ENCODE measurements around the gene TBC1D16. TPM values are rescaled to one million over a fixed set of nuclear protein-coding genes. Genes with fewer than 3 reads are reported as not detected.

The TBC1D16 gene
- total and polyA plus RNA-seq, 11 donors, result 5.3 to 22.1 (median 17.4) TPM

GRCh38 chr17:79944251-79944812 lies 91.3 kb downstream of the TBC1D16 start:
- no peaks in the 10 kb centered on the region for H3K9me3 ChIP-seq
- DNase-seq (peak in 1 of 5 donors; percentile 18), ATAC-seq (no peak)
- H3K27me3 ChIP-seq, result no peaks in the 10 kb centered on the region
- no peak for TF ChIP-seq POLR2A (IDR thresholded peaks at IDR 0.05)
- no peak for TF ChIP-seq CTCF (IDR thresholded peaks at IDR 0.05)
- H3K4me3 ChIP-seq, result no peak overlapping the region
- no peak overlapping the region for H3K27ac ChIP-seq
- H3K36me3 ChIP-seq, result peaks cover 0 to 63% (median 20%) of the 10 kb centered on the region in 9 donors
- WGBS, 4 donors, result 94 to 96% (median 95%) methylated on average over 23 of the region's 23 CpGs
- intact Hi-C loops (cut with DNase I), result no loop called here
- peaks cover 0 to 9% (median 0%) of the 10 kb centered on the region in 12 donors for H3K4me1 ChIP-seq

- intact Hi-C loops (cut with DNase I), result no loop called here
- H3K4me1 ChIP-seq, result peaks cover 0 to 9% (median 0%) of the 10 kb centered on the region in 12 donors
- H3K9me3 ChIP-seq, result no peaks in the 10 kb centered on the region
- no peak for TF ChIP-seq POLR2A (IDR thresholded peaks at IDR 0.05)
- no peak for TF ChIP-seq CTCF (IDR thresholded peaks at IDR 0.05)
- no peak for ATAC-seq
- H3K4me3 ChIP-seq, result no peak overlapping the region
- DNase-seq, result peak in 2 of 5 donors; percentile 8 to 10
- H3K36me3 ChIP-seq, result peaks cover 0 to 55% (median 18%) of the 10 kb centered on the region in 9 donors
- 93 to 96% (median 95%) methylated on average over 36 to 42 of the region's 42 CpGs for WGBS, 4 donors
- no peaks in the 10 kb centered on the region for H3K27me3 ChIP-seq
- H3K27ac ChIP-seq, result no peak overlapping the region
Measured at GRCh38 chr17:79943347-79944241, 92.1 kb downstream of the TBC1D16 start.

GRCh38 chr17:79942591-79943346 lies 92.9 kb downstream of the TBC1D16 start:
- no peak for TF ChIP-seq POLR2A (IDR thresholded peaks at IDR 0.05)
- TF ChIP-seq CTCF (IDR thresholded peaks at IDR 0.05), result no peak
- ATAC-seq, result peak in 1 of 4 donors; percentile 84
- H3K36me3 ChIP-seq, result peaks cover 0 to 51% (median 17%) of the 10 kb centered on the region in 9 donors
- no peak overlapping the region for H3K27ac ChIP-seq
- no peaks in the 10 kb centered on the region for H3K27me3 ChIP-seq
- intact Hi-C loops (cut with DNase I), result no loop called here
- peaks cover 0 to 9% (median 0%) of the 10 kb centered on the region in 12 donors for H3K4me1 ChIP-seq
- WGBS, 4 donors, result 64 to 76% (median 68%) methylated on average over 33 to 35 of the region's 35 CpGs
- no peak overlapping the region for H3K4me3 ChIP-seq
- peak in 3 of 5 donors; percentile 23 to 62 (median 37) for DNase-seq
- H3K9me3 ChIP-seq, result no peaks in the 10 kb centered on the region
